Suprapubic skin (tissue), 4 donors: ENCODE measurements around the gene HIF1AN. TPM values are rescaled to one million over a fixed set of nuclear protein-coding genes. Genes with fewer than 3 reads are reported as not detected.

Experiments
- DNase-seq, 2 donors: peaks; one replicate each; pipeline ENCODE4 v3.0.0-alpha.2; 2019; ENCODE audit warnings: low spot score in 2 of 2
- H3K27ac ChIP-seq: fragments of 200-600 bp; sonication (generic); one replicate; pipeline ENCODE4 v1.5.1; 2019
- H3K27me3 ChIP-seq: fragments of 200-600 bp; sonication (generic); one replicate; pipeline ENCODE4 v1.5.1; 2019
- H3K36me3 ChIP-seq: fragments of 200-600 bp; sonication (generic); one replicate; pipeline ENCODE4 v1.5.1; 2019
- H3K4me1 ChIP-seq: fragments of 200-600 bp; sonication (generic); one replicate; pipeline ENCODE4 v1.5.1; 2019
- H3K4me3 ChIP-seq: fragments of 200-600 bp; sonication (generic); one replicate; pipeline ENCODE4 v1.5.1; 2019; ENCODE audit warnings: mild to moderate bottlenecking
- H3K9me3 ChIP-seq: fragments of 200-600 bp; sonication (generic); one replicate; pipeline ENCODE4 v1.5.1; 2019
- CTCF ChIP-seq, 2 donors: fragments of 200-600 bp in 1 of 2; fragments of 450-650 bp in 1 of 2; sonication (generic) in 1 of 2; IDR thresholded peaks; one replicate each; pipeline ENCODE4 v1.5.1; 2016 to 2019; ENCODE audit warnings: antibody characterized with exemption in 2 of 2, mild to moderate bottlenecking in 1 of 2, moderate library complexity in 1 of 2
- EP300 ChIP-seq: sonication (generic); formaldehyde crosslinking; IDR thresholded peaks from one replicate; pipeline ENCODE4 v1.6.1; 2017; ENCODE audit warnings: antibody characterized with exemption
- POLR2A ChIP-seq, 2 donors: fragments of 450-650 bp; IDR thresholded peaks; one replicate each; pipeline ENCODE4 v1.6.1; 2017; ENCODE audit warnings: antibody characterized with exemption in 2 of 2, mild to moderate bottlenecking in 2 of 2, moderate library complexity in 2 of 2
- POLR2AphosphoS5 ChIP-seq, 3 donors: sonication (generic); formaldehyde crosslinking; IDR thresholded peaks; one replicate each; pipeline ENCODE4 v1.6.1; 2017; ENCODE audit warnings: antibody characterized with exemption in 3 of 3
- WGBS: methylation state at CpG from one replicate; pipeline ENCODE4 v1.1.5; 2018; 5-methylcytosine and 5-hydroxymethylcytosine counted together
- total RNA-seq, 4 donors: library from RNA; depleted of rRNA; stranded (reverse); fragments of >200 nt; gene quantifications; one replicate each; pipeline ENCODE4 v1.1.0, GENCODE V29; 2016

HIF1AN gene
- 10 to 100 TPM; 13.5 to 43.5 (median 22.1) TPM for total RNA-seq

- TF ChIP-seq POLR2AphosphoS5 (IDR thresholded peaks at IDR 0.05) (peak in 1 of 3 donors; percentile 63), EP300 (no peak), POLR2A (IDR thresholded peaks at IDR 0.05) (peak in 1 of 2 donors; percentile 74), CTCF (IDR thresholded peaks at IDR 0.05) (peak; percentile 88 to 96)
- Histone ChIP-seq H3K4me3 (peak within 1 kb of the TSS; percentile 73), H3K4me1 (peaks cover 28% of the 10 kb centered on the region), H3K9me3 (no peaks in the 10 kb centered on the region), H3K36me3 (peaks cover 30% of the 10 kb centered on the region), H3K27ac (peak within 1 kb of the TSS; percentile 64), H3K27me3 (no peaks in the 10 kb centered on the region)
- peak; percentile 92 to 95 for DNase-seq
- WGBS: under 1% methylated on average over 35 of the region's 35 CpGs
Measured at GRCh38 chr10:100535715-100536353, at the start of gene HIF1AN. Gene HIF1AN, plus strand, starts transcription at chr10:100535943. Its CDS starts 16 bp downstream, at chr10:100535959.

- H3K4me3 ChIP-seq: no peak overlapping the region
- TF ChIP-seq POLR2A (IDR thresholded peaks at IDR 0.05) (no peak), EP300 (no peak), POLR2AphosphoS5 (IDR thresholded peaks at IDR 0.05) (no peak), CTCF (IDR thresholded peaks at IDR 0.05) (no peak)
- WGBS: 98% methylated on average over 6 of the region's 6 CpGs
Measured at GRCh38 chr10:100487529-100487928, 48.2 kb upstream of the HIF1AN start.

GRCh38 chr10:100489396-100489795 lies 46.3 kb upstream of the HIF1AN start:
- TF ChIP-seq POLR2AphosphoS5 (IDR thresholded peaks at IDR 0.05) (no peak), CTCF (IDR thresholded peaks at IDR 0.05) (no peak), EP300 (no peak), POLR2A (IDR thresholded peaks at IDR 0.05) (no peak)
- no peaks in the 10 kb centered on the region for H3K9me3 ChIP-seq
- no peaks in the 10 kb centered on the region for H3K27me3 ChIP-seq
- DNase-seq: no peak
- peaks cover 59% of the 10 kb centered on the region for H3K36me3 ChIP-seq
- H3K4me1 ChIP-seq: no peaks in the 10 kb centered on the region
- H3K27ac ChIP-seq: no peak overlapping the region
- 86% methylated on average over 5 of the region's 5 CpGs for WGBS
- no peak overlapping the region for H3K4me3 ChIP-seq

More at GRCh38 chr10:100487529-100487928, 48.2 kb upstream of the HIF1AN start:
- Histone ChIP-seq H3K9me3 (no peaks in the 10 kb centered on the region), H3K36me3 (peaks cover 43% of the 10 kb centered on the region), H3K27me3 (peaks cover 7% of the 10 kb centered on the region), H3K4me1 (peaks cover 7% of the 10 kb centered on the region), H3K27ac (no peak overlapping the region)
- no peak for DNase-seq

GRCh38 chr10:100490531-100490930 lies 45.2 kb upstream of the HIF1AN start:
- no peaks in the 10 kb centered on the region for H3K4me1 ChIP-seq
- no peak overlapping the region for H3K4me3 ChIP-seq
- peaks cover 67% of the 10 kb centered on the region for H3K36me3 ChIP-seq
- TF ChIP-seq POLR2A (IDR thresholded peaks at IDR 0.05): no peak
- 96% methylated on average over 2 of the region's 2 CpGs for WGBS
- H3K9me3 ChIP-seq: no peaks in the 10 kb centered on the region
- H3K27ac ChIP-seq: no peak overlapping the region
- no peak for DNase-seq
- H3K27me3 ChIP-seq: no peaks in the 10 kb centered on the region

- Histone ChIP-seq H3K4me1 (no peaks in the 10 kb centered on the region), H3K27me3 (no peaks in the 10 kb centered on the region), H3K27ac (no peak overlapping the region), H3K9me3 (no peaks in the 10 kb centered on the region), H3K36me3 (peaks cover 92% of the 10 kb centered on the region), H3K4me3 (no peak overlapping the region)
- WGBS: 87% methylated on average over 2 of the region's 2 CpGs
- TF ChIP-seq POLR2A (IDR thresholded peaks at IDR 0.05) (no peak), EP300 (no peak), POLR2AphosphoS5 (IDR thresholded peaks at IDR 0.05) (no peak), CTCF (IDR thresholded peaks at IDR 0.05) (no peak)
- no peak for DNase-seq
Measured at GRCh38 chr10:100496567-100496966, 39.2 kb upstream of the HIF1AN start.
